B cell (primary cell): Measurements from ENCODE around the gene MXRA8. TPM values are rescaled to one million over a fixed set of nuclear protein-coding genes. Genes with fewer than 3 reads are reported as not detected.

ENCODE experiments used
- ATAC-seq: fragments of 200-7000 bp; cut with Tn5 transposase; one replicate; pipeline ENCODE4 v1.10.0; 2021; ENCODE audit warnings: low read depth, mild to moderate bottlenecking, moderate number of reproducible peaks, moderate library complexity
- CTCF ChIA-PET: fragments of 350-600 bp; sonication (Branson Sonifier 250); formaldehyde crosslinking; loops from one replicate; lab custom pipeline; 2021; ENCODE audit warnings: antibody characterized with exemption, inconsistent platforms; lab: Charles Lee
- POLR2A ChIA-PET: fragments of 350-600 bp; sonication (Branson Sonifier 250); formaldehyde crosslinking; loops from one replicate; lab custom pipeline; 2021; ENCODE audit warnings: antibody characterized with exemption; lab: Charles Lee
- DNase-seq: peaks from one replicate; pipeline ENCODE4 v3.0.0; 2013
- H2AFZ ChIP-seq: 2 replicates; pipeline ENCODE4 v1.6.1; 2012; ENCODE audit warnings: mild to moderate bottlenecking, low read depth, low read length; ENCODE audit not compliant: insufficient read depth, poor library complexity, severe bottlenecking
- H3K27ac ChIP-seq, 2 donors: 1 replicate in 1 of 2; 2 replicates in 1 of 2; pipeline ENCODE4 v1.5.1; 2012 to 2013; ENCODE audit warnings: low read length in 2 of 2, mild to moderate bottlenecking in 2 of 2, moderate library complexity in 1 of 2
- H3K27me3 ChIP-seq, 4 experiments: fragments of 200-600 bp in 1 of 4; sonication (generic) in 1 of 4; replicated peaks in 1 of 4; 1 replicate in 2 of 4; 2 replicates in 2 of 4; pipeline versions ENCODE4 v1.6.1 to v1.7.0; 2013 to 2016; ENCODE audit warnings: low read length in 3 of 4, mild to moderate bottlenecking in 2 of 4, mixed read lengths in 1 of 4, moderate library complexity in 1 of 4; ENCODE audit not compliant: insufficient read depth in 4 of 4, control insufficient read depth in 3 of 4; ENCODE audit errors: control extremely low read depth in 1 of 4
- H3K36me3 ChIP-seq, 2 experiments: replicated peaks in 1 of 2; 1 replicate in 1 of 2; 2 replicates in 1 of 2; pipeline versions ENCODE4 v1.6.1 to v1.7.1; 2013; ENCODE audit warnings: low read length in 1 of 2; ENCODE audit not compliant: insufficient read depth in 2 of 2, control insufficient read depth in 1 of 2; ENCODE audit errors: control extremely low read depth in 1 of 2, extremely low read depth in 1 of 2
- H3K4me1 ChIP-seq, 2 donors: fragments of 200-600 bp in 1 of 2; sonication (generic) in 1 of 2; 1 replicate in 1 of 2; 2 replicates in 1 of 2; pipeline versions ENCODE4 v1.5.1 to v1.6.1; 2013 to 2017; ENCODE audit warnings: low read length in 2 of 2; ENCODE audit not compliant: control insufficient read depth in 2 of 2, insufficient read depth in 2 of 2
- H3K4me2 ChIP-seq: replicated peaks from 2 replicates; pipeline ENCODE3; 2012; ENCODE audit warnings: mild to moderate bottlenecking, low read depth, low read length; ENCODE audit not compliant: poor library complexity, severe bottlenecking
- H3K4me3 ChIP-seq, 5 experiments: fragments of 200-600 bp in 1 of 5; sonication (generic) in 1 of 5; 1 replicate in 3 of 5; 2 replicates in 2 of 5; pipeline versions ENCODE4 v1.5.1 to v1.7.0; 2011 to 2016; ENCODE audit warnings: low read length in 4 of 5, mild to moderate bottlenecking in 4 of 5, low read depth in 2 of 5, control low read depth in 1 of 5, moderate library complexity in 1 of 5; ENCODE audit not compliant: insufficient read depth in 1 of 5; ENCODE audit errors: control extremely low read depth in 1 of 5, extremely low read depth in 1 of 5
- H3K79me2 ChIP-seq: fragments of 200-600 bp; sonication (generic); one replicate; pipeline ENCODE4 v1.6.0; 2016; ENCODE audit warnings: low read length; ENCODE audit not compliant: control insufficient read depth, insufficient read depth
- H3K9ac ChIP-seq: fragments of 200-600 bp; sonication (generic); 2 replicates; pipeline ENCODE4 v1.6.1; 2017; ENCODE audit warnings: mild to moderate bottlenecking, low read length, moderate library complexity
- H3K9me3 ChIP-seq, 3 donors: one replicate each; pipeline versions ENCODE4 v1.6.1 to v1.7.1; 2013; ENCODE audit warnings: low read length in 2 of 3; ENCODE audit not compliant: control insufficient read depth in 2 of 3, insufficient read depth in 1 of 3; ENCODE audit errors: control extremely low read depth in 1 of 3
- H4K20me1 ChIP-seq: 2 replicates; pipeline ENCODE4 v1.6.0; 2012; ENCODE audit warnings: mild to moderate bottlenecking, low read length; ENCODE audit not compliant: insufficient read depth, control insufficient read depth, poor library complexity, severe bottlenecking
- H3K27ac Mint-ChIP-seq: one replicate; pipeline ENCODE4 v1.8.0; 2021; ENCODE audit warnings: mixed read lengths
- H3K27me3 Mint-ChIP-seq: one replicate; pipeline ENCODE4 v1.8.0; 2021; ENCODE audit warnings: mixed read lengths
- H3K4me1 Mint-ChIP-seq: one replicate; pipeline ENCODE4 v1.8.0; 2021; ENCODE audit warnings: mixed read lengths
- H3K4me3 Mint-ChIP-seq: one replicate; pipeline ENCODE4 v1.8.0; 2021; ENCODE audit warnings: mixed read lengths
- H3K9me3 Mint-ChIP-seq: one replicate; pipeline ENCODE4 v1.8.0; 2022; ENCODE audit warnings: mixed read lengths; ENCODE audit not compliant: insufficient read depth
- CTCF ChIP-seq: fragments of 200-600 bp; IDR thresholded peaks from one replicate; pipeline ENCODE4 v1.8.0; 2022; ENCODE audit warnings: antibody characterized with exemption, mild to moderate bottlenecking
- EZH2 ChIP-seq: IDR thresholded peaks from 2 replicates; pipeline ENCODE4 v1.6.1; 2012; ENCODE audit warnings: borderline replicate concordance, low read depth, mild to moderate bottlenecking, moderate library complexity, low read length; ENCODE audit not compliant: insufficient read depth, poor library complexity, severe bottlenecking
- WGBS: methylation state at CpG from one replicate; pipeline ENCODE4 v1.1.5; 2013; ENCODE audit warnings: missing lambda C conversion rate; ENCODE audit not compliant: insufficient coverage; 5-methylcytosine and 5-hydroxymethylcytosine counted together
- intact Hi-C: fragments of 100-400 bp; cut with micrococcal nuclease; formaldehyde crosslinking; loops from one replicate; pipeline ENCODE4 v1.10.0; 2022
- polyA minus RNA-seq: library from RNA; depleted of rRNA, polyadenylated mRNA; stranded (reverse); fragments of >200 nt; gene quantifications from 2 replicates; pipeline ENCODE4 v1.2.3, GENCODE V29; 2012
- polyA plus RNA-seq: library from polyadenylated mRNA; depleted of rRNA; stranded (reverse); fragments of >200 nt; gene quantifications from 2 replicates; pipeline ENCODE4 v1.2.3, GENCODE V29; 2012
- total RNA-seq, 2 donors: library from RNA; stranded (reverse); fragments of 120-200 nt in 1 of 2; gene quantifications; 1 replicate in 1 of 2; 2 replicates in 1 of 2; pipeline versions ENCODE4 v1.2.3 to v1.2.4, GENCODE V29; 2013 to 2022

The MXRA8 gene
- not detected in 2 replicates for total RNA-seq
- 1.1 TPM for total RNA-seq (2013)
- 0.10 and 0.25 TPM in 2 replicates for polyA plus RNA-seq
- polyA minus RNA-seq, result 0.17 and 0.50 TPM in 2 replicates

- Histone ChIP-seq H3K4me3 (no peak within 1 kb of the TSS), H3K9me3 (peaks cover 0 to 6% (median 0%) of the 10 kb centered on the region in 3 donors), H3K4me1 (peaks cover 18 to 23% of the 10 kb centered on the region in 2 donors), H3K27ac (no peak within 1 kb of the TSS), H3K27me3 (peaks cover 0 to 55% (median 16%) of the 10 kb centered on the region in 4 experiments), H4K20me1 (no peaks in the 10 kb centered on the region), H3K79me2 (no peaks in the 10 kb centered on the region), H3K36me3 (no peaks in the 10 kb centered on the region), H2AFZ (no peak within 1 kb of the TSS), H3K4me2 (peak within 1 kb of the TSS; percentile 35), H3K9ac (no peak within 1 kb of the TSS)
- ChIA-PET CTCF (no interaction called here), POLR2A (no interaction called here)
- WGBS, result 29% methylated on average over 25 of the region's 29 CpGs
- Mint-ChIP-seq H3K4me1 (peaks cover 12% of the 10 kb centered on the region), H3K27me3 (peaks cover 28% of the 10 kb centered on the region), H3K4me3 (no peak within 1 kb of the TSS), H3K9me3 (no peaks in the 10 kb centered on the region), H3K27ac (peak within 1 kb of the TSS; percentile 7)
- intact Hi-C loops, result no loop called here
- TF ChIP-seq CTCF (no peak), EZH2 (no peak)
- ATAC-seq (no peak), DNase-seq (no peak)
These were observed at the start of gene MXRA8 for GRCh38 chr1:1358433-1359271. MXRA8 (minus strand) TSS chr1:1358555; CDS start chr1:1358504, 51 bp downstream.
